Stimulated activated CD8-positive, alpha-beta memory T cell treated with anti-CD3 and anti-CD28 coated beads, Interleukin-15, amount 100 ng/mL, for 24 hours (primary cell): ENCODE measurements around the gene ZMYND19.
"Not testable (repeated sequence)": the region's sequence is repeated elsewhere in the genome, so short reads cannot be mapped to it uniquely, and the experiment has no call there.

Experiments
- DNase-seq: peaks from one replicate; pipeline ENCODE4 v3.0.0-alpha.2; 2020; ENCODE audit warnings: low read depth

The ZMYND19 gene

GRCh38 chr9:137614631-137615386 lies 24.5 kb upstream of the ZMYND19 start:
- DNase-seq: no peak

GRCh38 chr9:137613738-137614523 lies 23.6 kb upstream of the ZMYND19 start:
- no peak for DNase-seq

GRCh38 chr9:137613259-137613658 lies 22.9 kb upstream of the ZMYND19 start:
- no peak for DNase-seq

GRCh38 chr9:137612741-137613142 lies 22.4 kb upstream of the ZMYND19 start:
- DNase-seq: no peak

- no peak for DNase-seq
Measured at GRCh38 chr9:137611623-137612609, 21.6 kb upstream of the ZMYND19 start.

- no peak for DNase-seq
Measured at GRCh38 chr9:137610944-137611343, 20.6 kb upstream of the ZMYND19 start.

GRCh38 chr9:137607141-137607857 lies 17.0 kb upstream of the ZMYND19 start:
- DNase-seq: no peak

GRCh38 chr9:137606734-137607138 lies 16.4 kb upstream of the ZMYND19 start:
- DNase-seq: no peak

GRCh38 chr9:137606005-137606621 lies 15.8 kb upstream of the ZMYND19 start:
- DNase-seq: no peak

GRCh38 chr9:137605121-137606004 lies 15.1 kb upstream of the ZMYND19 start, which contains the start of gene ARRDC1:
Gene ARRDC1, plus strand, starts transcription at chr9:137605686. Its CDS starts 32 bp downstream, at chr9:137605718.
- DNase-seq: peak; percentile 86

- DNase-seq: no peak
Measured at GRCh38 chr9:137604345-137605086, 14.2 kb upstream of the ZMYND19 start.

- no peak for DNase-seq
Measured at GRCh38 chr9:137603879-137604278, 13.6 kb upstream of the ZMYND19 start.

GRCh38 chr9:137602661-137603060 lies 12.3 kb upstream of the ZMYND19 start:
- no peak for DNase-seq

GRCh38 chr9:137598943-137599342 lies 8.6 kb upstream of the ZMYND19 start:
- no peak for DNase-seq

GRCh38 chr9:137596577-137596976 lies 6.3 kb upstream of the ZMYND19 start:
- DNase-seq: not testable (repeated sequence)

GRCh38 chr9:137593176-137593575 lies 2.9 kb upstream of the ZMYND19 start:
- no peak for DNase-seq

GRCh38 chr9:137592767-137593166 lies 2.5 kb upstream of the ZMYND19 start:
- no peak for DNase-seq

GRCh38 chr9:137590123-137590468 lies 216 bp downstream of the ZMYND19 start:
- no peak for DNase-seq

- DNase-seq: no peak
Measured at GRCh38 chr9:137589441-137590122, 730 bp downstream of the ZMYND19 start.
